GM18519 (cell line): ENCODE results near the gene CITED4.

Experiments used
- ATAC-seq: cut with Tn5 transposase; IDR thresholded peaks from one replicate; pipeline ENCODE4 v1.9.1; 2021; ENCODE audit warnings: mild to moderate bottlenecking, moderate library complexity; ENCODE audit not compliant: unreplicated experiment, low FRiP score

The CITED4 gene

DNA sequence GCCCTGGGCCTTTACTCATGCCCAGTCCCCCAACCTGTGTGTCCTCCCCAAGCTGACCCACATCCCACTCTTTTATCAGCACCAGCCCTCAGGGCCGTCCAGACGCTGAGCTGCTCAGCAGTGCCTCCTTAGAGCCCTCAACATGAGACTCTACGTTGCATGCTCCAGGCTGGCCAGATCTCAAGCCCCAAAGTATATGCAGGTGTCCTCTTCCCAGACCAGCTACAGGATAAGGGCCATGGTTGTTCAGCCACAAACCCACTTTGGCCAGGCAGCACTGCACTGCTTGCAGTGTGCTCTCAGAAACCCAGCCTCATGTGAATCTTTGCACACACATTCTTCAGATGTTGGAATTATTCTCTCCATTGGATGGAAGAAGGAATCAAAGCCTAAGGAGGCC, 6.0 kb downstream of the CITED4 start:
- ATAC-seq: no peak

DNA sequence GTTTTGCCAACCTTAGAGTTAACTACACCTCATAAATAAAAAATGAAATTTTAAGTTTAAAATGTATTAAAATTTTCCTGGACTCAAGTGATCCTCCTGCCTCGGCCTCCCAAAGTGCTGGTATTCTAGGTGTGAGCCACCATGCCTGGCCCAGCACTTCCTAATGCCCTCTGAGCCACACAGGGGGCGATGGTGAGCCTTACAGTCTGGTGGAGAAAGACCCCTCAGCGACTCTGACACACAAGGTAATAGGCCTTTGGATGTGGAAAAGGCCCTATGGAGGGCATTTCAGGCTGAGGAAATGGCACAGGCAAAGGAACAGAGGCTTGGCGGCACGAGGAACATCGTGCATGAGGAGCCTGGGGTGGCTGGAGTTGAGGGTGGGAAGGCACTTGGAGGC, 6.7 kb downstream of the CITED4 start:
- ATAC-seq: no peak

- no peak for ATAC-seq
Observed at GRCh38 chr1:40853885-40854170, 8.3 kb downstream of the CITED4 start.

- ATAC-seq: no peak
Observed at GRCh38 chr1:40853113-40853884, 8.9 kb downstream of the CITED4 start.

GRCh38 chr1:40851643-40852042, 10.5 kb downstream of the CITED4 start:
- ATAC-seq: no peak

- ATAC-seq: no peak
Observed at GRCh38 chr1:40849801-40850592, 12.2 kb downstream of the CITED4 start.

DNA sequence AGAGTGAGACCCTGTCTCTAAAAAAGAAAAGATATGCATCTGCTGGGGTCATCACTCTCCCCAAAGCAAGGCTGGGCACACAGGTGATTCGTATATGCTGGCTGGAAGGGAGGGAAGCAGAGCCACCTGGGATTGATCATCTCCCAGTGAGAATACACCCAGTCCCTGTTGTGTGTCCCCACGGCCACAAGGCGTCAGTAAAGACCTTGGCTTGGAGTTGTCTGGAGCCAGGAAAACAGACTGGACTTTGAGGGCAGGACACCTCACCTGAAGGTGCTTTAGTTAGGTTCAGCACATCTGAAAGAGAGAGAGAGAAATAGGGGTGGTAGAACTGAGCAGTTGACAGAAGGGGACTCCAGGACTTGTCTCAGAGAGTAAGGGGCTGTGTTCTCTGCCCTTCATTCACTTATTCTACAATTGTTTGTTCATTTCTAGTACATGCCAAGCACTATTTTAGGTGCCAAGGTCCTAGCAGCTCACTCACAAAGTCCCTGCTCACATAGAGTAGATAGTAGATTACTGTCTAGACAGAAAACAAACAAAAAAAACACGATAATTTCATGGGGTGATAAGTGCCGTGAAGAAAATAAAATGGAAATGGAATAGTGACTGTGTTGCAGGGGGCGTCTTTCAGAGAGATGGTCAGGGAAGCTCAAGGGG, 13.5 kb downstream of the CITED4 start:
- ATAC-seq: no peak

GRCh38 chr1:40847023-40847745, 15.0 kb downstream of the CITED4 start:
- ATAC-seq: no peak

DNA sequence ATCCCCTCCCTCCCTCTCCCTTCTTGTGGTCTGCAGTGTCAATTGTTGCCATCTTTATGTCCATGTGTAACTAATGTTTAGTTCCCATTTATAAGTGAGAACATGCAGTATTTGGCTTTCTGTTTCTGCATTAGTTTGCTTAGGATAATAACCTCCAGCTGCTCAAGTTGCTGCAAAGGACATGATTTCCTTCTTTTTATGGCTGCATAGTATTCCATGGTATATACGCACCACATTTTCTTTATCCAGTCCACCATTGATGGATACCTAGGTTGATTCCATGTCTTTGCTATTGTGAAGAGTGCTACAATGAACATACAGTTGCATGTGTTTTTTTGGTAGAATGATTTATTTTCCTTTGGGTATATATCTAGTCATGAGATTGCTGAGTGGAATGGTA, 16.3 kb downstream of the CITED4 start:
- ATAC-seq: no peak

GRCh38 chr1:40844887-40845878, 17.0 kb downstream of the CITED4 start:
- ATAC-seq: no peak

DNA sequence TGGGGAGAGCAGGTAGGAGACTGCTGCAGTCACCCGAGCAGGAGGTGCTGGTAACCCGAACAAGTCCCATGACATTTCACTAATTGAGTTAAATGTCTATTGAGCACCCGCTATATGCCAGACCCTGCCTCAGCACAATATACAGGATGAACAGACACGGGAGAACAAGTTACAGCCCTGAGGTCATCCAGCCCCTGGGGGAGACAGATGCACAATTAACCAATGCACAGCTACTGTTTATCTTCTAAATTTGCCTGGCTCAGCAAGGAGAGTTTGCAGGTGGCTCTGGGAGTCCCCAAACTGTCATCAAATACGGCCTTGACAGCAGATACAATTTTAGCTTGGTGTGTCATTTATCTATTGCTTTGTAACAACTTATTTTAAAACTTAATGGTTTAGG, 18.1 kb downstream of the CITED4 start:
- no peak for ATAC-seq

DNA sequence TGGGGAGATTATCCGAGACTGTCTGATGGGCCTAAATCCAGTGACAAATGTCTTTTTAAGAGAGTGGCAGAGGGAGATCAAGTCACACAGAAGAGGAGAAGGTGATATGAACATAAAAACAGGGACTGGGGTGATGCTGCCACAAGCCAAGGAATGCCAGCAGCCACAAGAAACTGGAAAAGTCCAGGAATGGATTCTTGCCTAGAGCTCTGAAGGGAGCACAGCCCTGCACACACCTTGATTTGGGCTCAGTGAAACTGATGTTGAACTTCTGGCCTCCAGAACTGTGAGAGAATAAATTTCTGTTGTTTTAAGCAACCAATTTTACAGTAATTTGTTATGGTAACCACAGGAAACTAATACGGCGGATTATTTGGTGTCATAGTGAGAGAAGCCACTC, 19.5 kb downstream of the CITED4 start:
- no peak for ATAC-seq

DNA sequence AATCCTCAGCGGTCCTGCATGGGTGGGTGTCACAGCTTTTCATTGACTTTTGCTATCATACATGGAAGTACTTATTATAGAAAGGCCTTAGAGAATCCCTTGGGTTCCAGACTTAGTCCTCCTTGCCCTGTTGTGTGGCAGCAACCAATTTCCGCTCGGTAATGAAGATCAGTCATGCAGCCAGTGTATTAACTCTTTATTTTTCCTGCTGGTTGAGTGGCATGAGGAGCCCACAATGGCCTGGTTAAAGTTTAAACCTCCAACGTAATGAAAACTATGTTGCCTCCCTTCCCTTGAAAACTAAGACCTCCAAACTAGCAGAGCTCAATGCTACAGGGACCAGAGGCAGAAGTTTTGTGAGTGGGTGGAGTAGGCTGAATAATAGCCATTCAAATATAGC, 20.0 kb downstream of the CITED4 start:
- no peak for ATAC-seq

GRCh38 chr1:40841602-40842001, 20.6 kb downstream of the CITED4 start:
- no peak for ATAC-seq

DNA sequence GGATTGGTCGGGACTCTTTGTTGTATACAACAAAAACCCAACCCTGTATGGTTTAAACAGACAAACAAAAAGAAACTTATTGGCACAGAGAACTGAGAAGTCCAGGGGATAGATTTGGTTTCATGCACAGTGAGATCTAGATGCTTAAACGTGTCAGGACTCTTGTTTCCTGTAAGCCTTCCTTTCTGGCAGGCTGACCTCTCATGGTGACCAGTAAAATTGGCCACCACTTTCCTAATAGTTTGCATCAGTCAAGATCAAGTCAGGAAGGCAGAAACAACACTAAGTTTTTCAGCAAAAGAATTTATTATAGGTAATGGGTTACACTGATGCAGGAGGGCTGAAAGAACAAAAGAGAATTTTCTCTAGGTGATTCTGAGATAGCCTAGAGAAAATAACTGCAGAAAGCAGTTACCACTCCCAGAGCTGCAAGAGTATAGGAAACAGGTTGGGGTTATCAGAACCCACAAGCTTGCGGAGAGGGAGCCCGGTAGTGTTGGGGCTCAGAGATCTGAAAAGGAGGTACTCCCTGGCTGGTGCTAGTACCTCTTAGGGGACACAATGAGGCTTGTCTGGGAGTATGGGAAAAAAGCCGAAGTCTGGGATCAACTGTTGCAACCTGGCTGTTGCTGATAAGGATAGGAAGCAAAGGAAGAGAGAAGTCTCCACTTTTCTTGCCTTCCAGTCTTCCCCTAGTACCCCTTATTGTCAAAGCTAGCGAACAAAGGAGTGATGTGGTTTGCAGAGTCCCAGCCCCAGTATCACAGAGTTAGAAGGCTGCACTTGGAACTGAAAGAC, 21.4 kb downstream of the CITED4 start:
- no peak for ATAC-seq

DNA sequence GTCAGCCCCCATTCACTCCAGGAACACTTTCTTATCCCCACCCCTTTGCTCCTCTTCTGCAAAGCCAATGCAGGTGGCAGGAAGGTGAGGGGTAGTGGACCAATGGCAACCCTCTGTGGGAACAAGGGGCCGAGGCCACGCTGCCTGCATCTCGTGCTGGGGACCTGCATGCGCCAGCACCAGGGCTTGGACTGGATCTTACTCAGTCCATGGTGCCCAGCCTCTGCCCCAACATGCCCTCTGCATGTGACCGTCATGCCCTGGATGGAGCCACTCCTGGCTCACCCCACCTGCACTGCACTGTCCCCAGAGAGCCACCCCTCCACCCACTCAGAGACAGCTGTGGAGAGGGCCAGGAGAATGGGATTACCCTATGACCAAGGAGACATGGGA, 22.2 kb downstream of the CITED4 start:
- ATAC-seq: no peak

- ATAC-seq: no peak
Observed at GRCh38 chr1:40838980-40839942, 22.9 kb downstream of the CITED4 start.
